ENCODE data around the gene ZNRF2. TPM values are rescaled to one million over a fixed set of nuclear protein-coding genes. Genes with fewer than 3 reads are reported as not detected.

The ZNRF2 gene
- total RNA-seq (32.2 TPM), polyA plus RNA-seq (ENCODE audit: insufficient read depth, low read depth, low replicate concordance) (16.2 TPM)
- long read RNA-seq, donor 1, transcript ZNRF2-201 (5 exons, 3,460 nt) = major isoform, 8 of 8 reads
- long read RNA-seq, donor 1, partial matches to known transcripts = 0 of 8 reads
- long read RNA-seq, donor 1, other reads (novel, unspliced or antisense) = 0 of 8 reads
- long read RNA-seq, donor 2, transcript ZNRF2-201 (5 exons, 3,460 nt) = major isoform, 9 of 18 reads
- long read RNA-seq, donor 2, partial matches to known transcripts = 9 of 18 reads
- long read RNA-seq, donor 2, other reads (novel, unspliced or antisense) = 0 of 18 reads
- long read RNA-seq, donor 3, transcript ZNRF2-201 (5 exons, 3,460 nt) = major isoform, 10 of 37 reads
- long read RNA-seq, donor 3, partial matches to known transcripts = 27 of 37 reads
- long read RNA-seq, donor 3, other reads (novel, unspliced or antisense) = 0 of 37 reads
- long read RNA-seq, donor 4, transcript ZNRF2-201 (5 exons, 3,460 nt) = major isoform, 10 of 25 reads
- long read RNA-seq, donor 4, partial matches to known transcripts = 15 of 25 reads
- long read RNA-seq, donor 4, other reads (novel, unspliced or antisense) = 0 of 25 reads
- long read RNA-seq, donor 5 = 0 reads
- long read RNA-seq, donor 6, transcript ZNRF2-201 (5 exons, 3,460 nt) = major isoform, 5 of 11 reads
- long read RNA-seq, donor 6, partial matches to known transcripts = 6 of 11 reads
- long read RNA-seq, donor 6, other reads (novel, unspliced or antisense) = 0 of 11 reads
- long read RNA-seq, donor 7, transcript ZNRF2-201 (5 exons, 3,460 nt) = major isoform, 45 of 53 reads
- long read RNA-seq, donor 7, partial matches to known transcripts = 1 of 53 reads
- long read RNA-seq, donor 7, other reads (novel, unspliced or antisense) = 7 of 53 reads
- long read RNA-seq, donor 8, partial matches to known transcripts = 0 of 4 reads
- long read RNA-seq, donor 8, other reads (novel, unspliced or antisense) = 0 of 4 reads
- long read RNA-seq, donor 9, transcript ZNRF2-201 (5 exons, 3,460 nt) = major isoform, 5 of 5 reads
- long read RNA-seq, donor 9, partial matches to known transcripts = 0 of 5 reads
- long read RNA-seq, donor 9, other reads (novel, unspliced or antisense) = 0 of 5 reads
- long read RNA-seq, donor 10, transcript ZNRF2-201 (5 exons, 3,460 nt) = major isoform, 7 of 7 reads
- long read RNA-seq, donor 10, partial matches to known transcripts = 0 of 7 reads
- long read RNA-seq, donor 10, other reads (novel, unspliced or antisense) = 0 of 7 reads

DNA sequence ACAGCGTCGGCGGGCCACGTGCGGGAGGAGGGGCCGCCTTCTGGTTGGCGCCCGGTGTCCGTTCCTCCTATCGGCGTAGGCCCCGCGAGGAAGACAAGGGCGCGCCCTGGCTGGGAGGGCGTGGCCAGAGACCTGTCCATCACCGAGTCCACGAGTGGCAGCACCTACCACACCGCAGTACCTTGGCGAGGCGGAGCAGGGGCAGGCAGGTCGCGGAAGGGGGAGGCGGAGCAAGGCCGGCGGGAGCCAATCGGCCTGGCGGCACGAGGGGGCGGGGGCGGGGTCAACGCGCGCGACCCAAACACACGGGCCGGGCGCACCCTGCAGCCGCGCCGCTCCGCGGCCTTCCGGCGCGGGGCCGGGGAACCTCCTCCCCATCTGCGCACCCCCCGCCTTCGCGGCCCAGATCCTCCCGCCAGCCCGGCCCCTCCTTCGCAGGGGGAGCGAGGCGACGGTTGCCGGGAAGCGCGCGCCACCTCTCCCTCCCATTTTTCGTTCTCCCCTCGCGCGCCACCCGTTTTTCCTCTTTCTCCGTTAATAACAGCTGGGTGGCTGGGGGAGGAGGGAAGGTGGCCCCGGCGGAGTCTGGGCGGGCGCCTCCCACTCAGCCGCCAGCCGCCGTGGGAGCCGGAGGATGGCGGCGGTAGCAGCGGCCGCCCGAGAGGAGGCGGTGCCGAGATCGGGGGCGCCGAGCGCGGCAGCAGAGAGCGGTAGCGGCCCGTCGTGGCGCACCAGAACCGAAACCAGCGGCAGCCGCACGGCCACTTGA lies at the start of gene ZNRF2:
ZNRF2 (plus strand) TSS at position 300 of the 769 bp plus-strand sequence. CDS start 761 bp downstream, outside the sequence.
- peak; percentile 25 for FAIRE-seq
- Histone ChIP-seq H3K4me3 (ENCODE audit: low read length in 3 of 3) (peak within 1 kb of the TSS; percentile 53 to 91 (median 58)), H3K4me1 (ENCODE audit: control insufficient read depth in 2 of 3, insufficient read depth in 2 of 3, low read depth in 1 of 3, low read length in 3 of 3) (peaks cover 0 to 5% (median 2%) of the 10 kb centered on the region in 3 donors), H3K27ac (ENCODE audit: low read depth in 2 of 2, low read length in 2 of 2) (peak within 1 kb of the TSS; percentile 96 to 98), H3K36me3 (ENCODE audit: control insufficient read depth in 2 of 3, insufficient read depth in 3 of 3, low read length in 3 of 3) (no peaks in the 10 kb centered on the region), H3K9me3 (ENCODE audit: control insufficient read depth in 2 of 3, insufficient read depth in 1 of 3, low read length in 3 of 3) (no peaks in the 10 kb centered on the region), H3K27me3 (ENCODE audit: control insufficient read depth, insufficient read depth, low read length) (no peaks in the 10 kb centered on the region), H3K9ac (ENCODE audit: low read length in 3 of 3) (peak within 1 kb of the TSS in 2 of 3 donors; percentile 74 to 96)
- peak; percentile 99 to 100 (median 99) for DNase-seq
- intact Hi-C loops (cut with DNase I) = no loop called here
- TF ChIP-seq CTCF (IDR thresholded peaks at IDR 0.05; ENCODE audit: borderline replicate concordance, extremely low read depth, insufficient read depth) = peak; percentile 34

DNA sequence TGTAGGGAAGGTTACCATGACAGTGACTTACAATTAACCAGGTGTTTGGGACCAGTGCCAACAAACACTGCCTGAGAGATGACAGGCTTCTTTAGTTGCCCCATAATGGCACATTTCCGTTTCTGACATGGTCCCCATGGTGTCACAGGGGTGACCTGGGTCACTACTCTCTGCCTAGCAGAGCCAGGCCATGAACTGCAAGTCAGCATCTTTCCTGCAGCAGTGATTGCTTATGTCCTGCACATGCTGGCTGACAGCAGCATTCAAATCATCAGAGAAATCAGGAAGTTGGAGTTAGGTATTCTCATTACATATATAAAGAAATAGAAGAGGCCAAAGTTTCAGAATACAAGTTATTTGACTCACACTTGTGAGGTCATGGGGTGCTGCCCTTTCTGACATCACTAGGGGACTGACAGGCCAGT lies 47.1 kb upstream of the ZNRF2 start:
- TF ChIP-seq CTCF (IDR thresholded peaks at IDR 0.05; ENCODE audit: borderline replicate concordance, extremely low read depth, insufficient read depth) = no peak
- FAIRE-seq (no peak), DNase-seq (no peak)
- H3K9me3 ChIP-seq (ENCODE audit: control insufficient read depth in 2 of 3, insufficient read depth in 1 of 3, low read length in 3 of 3) = no peaks in the 10 kb centered on the region
- no peaks in the 10 kb centered on the region for H3K36me3 ChIP-seq (ENCODE audit: control insufficient read depth in 2 of 3, insufficient read depth in 3 of 3, low read length in 3 of 3)
- no peak overlapping the region for H3K27ac ChIP-seq (ENCODE audit: low read depth in 2 of 2, low read length in 2 of 2)
- no peaks in the 10 kb centered on the region for H3K27me3 ChIP-seq (ENCODE audit: control insufficient read depth, insufficient read depth, low read length)
- no peak overlapping the region for H3K4me3 ChIP-seq (ENCODE audit: low read length in 3 of 3)
- H3K9ac ChIP-seq (ENCODE audit: low read length in 3 of 3) = no peak overlapping the region
- intact Hi-C loops (cut with DNase I) = no loop called here
- H3K4me1 ChIP-seq (ENCODE audit: control insufficient read depth in 2 of 3, insufficient read depth in 2 of 3, low read depth in 1 of 3, low read length in 3 of 3) = peaks cover 0 to 8% (median 5%) of the 10 kb centered on the region in 3 donors

Data from kidney (tissue), 22 donors.